Fibroblast of peridontal ligament (primary cell): ENCODE measurements around the gene PPCDC.

Experiments
- DNase-seq: peaks from one replicate; pipeline ENCODE4 v3.0.0-alpha.2; 2010; ENCODE audit errors: extremely low read depth

PPCDC gene

GRCh38 chr15:75016431-75016830 lies 7.0 kb upstream of the PPCDC start:
- no peak for DNase-seq

DNA sequence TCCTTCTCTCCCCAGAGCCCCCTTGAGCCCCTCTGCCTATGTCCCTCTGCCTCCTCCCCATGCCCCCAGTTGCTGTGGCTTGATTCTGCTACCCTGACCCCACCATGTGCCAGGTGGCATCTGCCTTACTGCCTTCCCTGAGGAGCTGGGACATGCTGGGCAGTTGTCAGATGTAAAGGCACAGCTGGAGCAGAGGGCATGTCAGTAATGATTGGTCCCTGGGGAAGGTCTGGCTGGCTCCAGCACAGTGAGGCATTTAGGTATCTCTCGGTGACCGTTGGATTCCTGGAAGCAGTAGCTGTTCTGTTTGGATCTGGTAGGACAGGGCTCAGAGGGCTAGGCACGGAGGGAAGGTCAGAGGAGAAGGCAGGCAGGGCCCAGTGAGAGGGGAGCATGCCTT lies 3.5 kb upstream of the PPCDC start:
- DNase-seq: no peak

GRCh38 chr15:75021341-75021740 lies 2.0 kb upstream of the PPCDC start:
- DNase-seq: no peak

- no peak for DNase-seq
Measured at GRCh38 chr15:75022783-75023180, 608 bp upstream of the PPCDC start.

GRCh38 chr15:75023872-75024636 lies 664 bp downstream of the PPCDC start:
- DNase-seq: peak; percentile 32

GRCh38 chr15:75025107-75025506 lies 1.7 kb downstream of the PPCDC start:
- no peak for DNase-seq

DNA sequence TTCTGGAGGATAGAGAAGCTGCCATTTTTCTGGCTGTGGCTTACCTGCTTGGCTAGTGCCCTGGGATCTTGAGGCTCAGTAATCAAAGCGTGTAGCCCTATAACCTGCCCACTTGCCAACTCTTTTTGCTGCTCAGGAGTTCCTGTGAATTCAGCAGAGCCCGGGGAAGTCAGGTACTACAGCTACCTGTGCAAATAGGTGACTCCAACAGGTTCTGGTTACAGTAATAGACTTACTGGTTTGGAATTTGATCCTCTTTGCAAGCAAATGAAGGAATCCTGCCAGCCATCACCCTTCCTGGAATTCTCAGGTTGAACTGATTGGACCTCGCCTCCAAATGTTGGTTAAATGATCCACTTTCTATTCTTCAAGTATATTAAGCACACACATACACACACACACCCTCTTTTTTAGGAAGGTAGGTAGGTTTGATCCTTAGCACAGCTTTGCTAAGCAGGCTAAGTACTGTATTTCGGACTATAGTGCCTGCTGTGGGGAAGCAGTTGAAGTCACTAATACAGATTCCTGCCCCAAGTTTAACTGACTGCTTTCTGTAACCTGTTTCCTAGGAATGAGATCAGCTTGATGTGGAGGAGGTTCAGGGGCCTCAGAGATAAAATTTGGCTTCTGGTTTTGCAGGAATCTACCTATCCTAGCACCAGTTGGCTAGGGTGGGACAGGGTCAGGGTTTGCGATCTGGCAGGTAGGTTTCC lies 2.3 kb downstream of the PPCDC start:
- DNase-seq: no peak

DNA sequence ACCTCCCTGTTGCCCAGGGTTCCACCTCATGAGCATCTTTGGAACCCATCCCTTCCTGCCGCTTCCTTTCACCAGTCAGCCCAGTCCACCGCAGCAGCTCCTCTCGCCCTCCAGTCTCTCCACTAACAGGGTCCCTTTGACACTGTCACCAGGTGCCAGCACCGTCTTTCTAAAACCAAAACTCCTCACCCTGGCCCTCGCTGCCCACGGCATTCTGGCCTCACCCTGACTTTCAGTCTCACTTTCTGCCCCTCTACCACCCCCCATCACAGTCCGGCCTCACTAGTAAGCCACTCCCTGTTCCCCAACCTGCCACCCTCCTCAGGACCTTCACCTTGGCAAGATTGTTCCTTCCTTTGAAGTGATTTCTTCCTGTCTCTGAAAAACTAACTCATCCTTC lies 4.2 kb downstream of the PPCDC start:
- DNase-seq: no peak

DNA sequence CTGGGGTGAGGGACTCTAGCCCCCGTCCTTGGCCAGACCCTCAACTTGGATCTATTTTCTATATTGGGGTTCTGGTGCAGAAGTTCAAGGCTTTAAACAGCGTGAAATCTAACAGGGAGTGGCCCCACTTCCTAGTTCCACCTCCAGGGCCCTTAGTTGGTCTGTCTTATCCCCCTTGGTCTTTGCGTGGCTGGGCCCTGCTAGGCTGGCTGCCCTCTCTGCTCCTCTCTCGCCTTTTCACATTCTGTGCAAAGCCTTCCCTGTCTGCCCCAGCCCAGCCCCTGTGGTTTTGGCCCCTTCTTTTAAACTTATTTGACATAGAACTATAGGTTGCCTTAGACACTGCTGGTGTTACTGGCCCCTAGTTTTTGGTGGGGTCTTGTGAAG lies 5.6 kb downstream of the PPCDC start:
- no peak for DNase-seq

GRCh38 chr15:75029378-75030022 lies 6.1 kb downstream of the PPCDC start:
- peak; percentile 91 for DNase-seq

DNA sequence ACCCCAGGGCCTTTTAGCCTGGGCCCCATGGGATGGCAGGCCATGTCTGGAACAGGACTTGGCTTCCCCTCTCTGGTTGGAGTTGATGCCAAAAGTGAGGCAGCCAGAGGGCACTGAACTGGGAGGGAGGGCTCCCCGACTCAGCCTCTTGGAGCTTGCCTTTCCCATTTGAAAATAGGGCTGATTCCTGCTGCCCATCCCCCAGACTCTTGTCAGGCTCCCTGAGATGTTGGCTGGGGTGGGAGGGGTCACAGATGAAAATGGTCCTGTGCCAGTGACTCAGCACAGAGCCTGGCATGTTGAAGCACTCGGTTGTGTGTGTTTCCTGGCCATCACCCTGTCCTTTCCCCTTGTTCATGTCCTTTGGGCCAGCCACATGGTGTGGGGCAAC lies 6.6 kb downstream of the PPCDC start:
- peak; percentile 46 for DNase-seq

DNA sequence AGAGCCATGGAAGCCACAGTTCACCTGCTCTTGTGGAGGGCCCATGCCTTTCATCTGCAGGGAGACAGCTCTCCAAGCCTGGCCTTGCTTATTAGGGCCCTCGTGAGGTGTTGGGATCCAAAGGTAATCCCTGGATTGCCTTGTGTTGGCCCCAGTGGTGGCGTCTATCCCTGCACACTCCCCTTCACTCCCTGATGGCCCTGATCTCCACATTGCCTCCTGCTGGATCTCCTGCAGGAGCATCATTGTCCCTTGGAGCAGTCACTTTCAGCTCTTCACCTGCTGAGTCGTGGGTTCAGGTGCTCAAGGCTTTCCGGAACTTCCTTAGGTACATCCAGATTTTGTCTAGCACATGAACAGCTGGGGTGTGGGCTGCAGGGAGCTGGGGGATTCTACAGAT lies 7.0 kb downstream of the PPCDC start:
- no peak for DNase-seq

- DNase-seq: no peak
Measured at GRCh38 chr15:75031848-75032247, 8.5 kb downstream of the PPCDC start.

DNA sequence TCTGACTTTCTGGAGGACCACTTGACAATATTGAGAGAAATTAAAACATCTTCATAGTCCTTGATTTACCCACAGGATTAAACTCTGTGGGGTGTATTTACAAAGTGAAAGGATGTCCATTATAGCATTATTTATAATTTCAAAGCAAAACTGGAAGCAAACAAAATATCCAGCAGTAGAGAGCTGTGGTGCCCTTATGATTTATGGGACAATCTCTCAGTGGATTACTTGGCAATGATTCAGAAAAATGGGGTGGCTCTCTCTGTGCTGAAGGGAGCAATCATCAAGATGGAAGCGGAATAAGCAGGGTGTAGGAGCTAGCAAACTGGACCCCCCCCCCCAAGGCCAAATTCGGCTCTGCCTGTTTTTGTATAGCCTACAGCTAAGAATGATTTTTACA lies 9.0 kb downstream of the PPCDC start:
- DNase-seq: no peak

DNA sequence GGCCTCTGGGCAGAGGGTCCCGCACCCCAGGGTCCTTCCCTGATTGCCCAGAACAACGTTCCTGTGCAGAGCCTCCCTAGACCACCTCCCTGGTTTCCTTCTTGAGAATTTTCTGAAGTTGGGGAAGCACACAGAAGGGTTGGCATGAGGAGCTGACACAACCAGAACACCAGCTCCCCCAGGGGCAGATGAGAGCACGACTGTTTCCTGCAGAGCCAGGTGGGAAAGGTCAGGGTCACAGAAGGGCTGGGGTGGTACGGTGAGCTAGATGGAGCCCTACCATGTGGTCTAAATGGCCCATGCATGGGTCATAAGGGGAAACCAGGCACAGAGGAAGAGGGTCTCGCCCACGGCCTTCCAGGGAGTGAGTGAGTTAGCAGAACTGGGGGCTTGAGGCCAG lies 10.4 kb downstream of the PPCDC start:
- no peak for DNase-seq

DNA sequence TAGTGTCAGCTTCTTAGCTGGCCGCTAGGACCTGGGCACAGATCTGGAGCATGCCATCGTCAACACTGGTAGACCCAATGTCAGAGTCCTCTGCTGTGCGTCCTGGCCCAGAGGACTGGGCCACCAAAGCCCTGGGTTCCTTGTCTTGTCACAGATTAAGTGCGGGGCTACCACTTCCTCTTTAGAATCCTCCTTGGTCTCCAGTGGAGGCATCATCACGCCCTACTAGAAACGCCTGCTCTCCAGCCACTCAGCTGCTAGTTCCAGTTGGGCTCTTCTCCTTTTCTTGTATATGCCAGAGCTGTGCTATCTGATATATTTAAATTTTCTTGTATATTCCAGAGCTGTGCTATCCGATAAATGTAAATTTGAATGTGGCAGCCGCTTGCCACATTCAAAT lies 11.2 kb downstream of the PPCDC start:
- DNase-seq: no peak

DNA sequence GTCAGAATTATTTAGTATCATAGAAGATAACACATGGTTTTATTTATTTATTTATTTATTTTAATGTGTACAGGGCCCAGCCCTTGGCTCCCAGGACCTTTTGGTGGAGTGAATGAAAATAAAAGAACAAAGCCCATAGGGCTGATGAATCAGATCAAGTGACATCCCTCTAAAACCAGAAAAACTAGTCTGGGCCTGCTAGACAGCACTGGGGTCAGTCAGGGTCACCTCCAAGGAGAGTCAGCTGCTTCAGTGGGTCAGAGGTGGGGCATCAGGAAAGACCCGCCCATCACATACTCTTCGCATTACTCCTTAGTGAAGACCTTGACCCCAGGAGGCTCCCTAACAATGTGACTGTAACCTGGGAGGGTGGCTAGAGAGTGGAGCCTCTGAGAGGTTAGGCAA lies 12.8 kb downstream of the PPCDC start:
- DNase-seq: no peak

DNA sequence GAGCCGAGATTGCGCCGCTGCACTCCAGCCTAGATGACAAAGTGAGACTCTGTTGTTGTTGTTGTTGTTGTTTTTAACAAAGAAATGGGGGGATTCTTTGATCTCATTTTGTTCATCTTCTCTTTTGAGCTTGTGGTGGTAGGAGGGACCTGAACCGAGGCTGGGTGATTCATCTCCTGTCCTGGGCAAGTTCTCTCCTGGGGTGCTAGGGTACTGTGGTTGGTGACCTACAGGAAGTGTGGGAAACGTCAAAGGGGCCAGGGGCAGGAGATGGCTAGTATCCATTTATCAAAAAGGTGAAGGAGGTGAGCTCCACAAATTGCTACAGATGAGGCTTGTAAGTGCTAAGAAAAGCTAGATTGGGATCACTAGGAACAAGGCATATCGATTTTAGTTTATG lies 14.3 kb downstream of the PPCDC start:
- DNase-seq: no peak

DNA sequence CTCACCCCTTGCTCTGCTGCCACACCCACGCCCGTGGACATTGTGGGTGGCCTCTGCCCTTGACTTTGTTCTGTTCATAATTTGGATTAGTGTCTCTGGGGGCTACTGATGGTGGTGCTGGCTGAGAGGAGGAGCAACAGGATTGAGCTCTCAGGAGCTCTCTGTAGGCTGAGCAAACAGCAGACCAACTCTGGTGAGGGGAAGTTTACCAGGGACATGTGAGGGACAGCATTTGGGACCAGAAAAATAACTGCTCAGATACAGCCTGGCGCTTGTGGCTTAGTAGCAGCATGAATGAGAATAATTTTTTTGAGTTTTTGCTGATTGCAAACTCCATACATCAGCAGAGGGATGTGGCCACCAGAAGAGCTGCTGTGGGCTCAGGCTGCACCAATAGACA lies 14.8 kb downstream of the PPCDC start:
- no peak for DNase-seq

DNA sequence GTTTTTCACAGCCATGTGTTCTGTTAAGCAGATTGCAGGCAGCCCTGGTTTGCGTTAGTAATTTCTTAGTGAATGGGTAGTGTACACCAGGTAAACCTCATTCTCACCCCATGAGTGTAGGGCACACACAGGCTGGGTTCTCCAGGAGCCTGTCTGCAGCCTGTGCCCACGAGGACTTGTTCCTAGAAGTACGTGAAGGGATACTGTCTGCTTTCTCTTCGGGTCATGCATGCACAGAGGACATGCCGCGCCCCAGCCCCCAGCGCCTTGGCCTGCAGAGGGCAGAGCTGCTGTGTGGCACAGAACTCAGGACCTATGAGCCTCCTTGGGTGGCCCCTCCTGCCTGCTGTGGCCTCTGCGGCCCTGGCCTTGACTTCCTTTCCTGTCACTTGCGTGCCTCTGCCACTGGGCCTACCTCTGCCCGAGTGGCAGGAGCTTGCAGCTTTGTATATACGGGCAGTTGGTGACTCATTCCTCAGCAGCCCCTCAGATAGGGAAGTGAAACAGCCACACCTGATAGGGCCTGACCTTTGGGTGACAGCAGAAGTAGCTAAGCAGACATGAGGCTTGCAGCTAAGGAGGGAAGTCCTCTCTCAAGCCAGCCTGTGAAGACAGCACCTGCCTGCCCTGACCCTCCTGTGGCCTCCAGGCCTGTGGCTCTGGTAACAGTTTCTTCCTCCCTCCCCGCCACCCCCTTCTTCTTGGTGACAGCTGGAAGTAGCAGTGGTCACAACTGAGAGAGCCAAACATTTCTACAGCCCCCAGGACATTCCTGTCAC lies 19.5 kb downstream of the PPCDC start:
- no peak for DNase-seq

- peak; percentile 99 for DNase-seq
Measured at GRCh38 chr15:75043509-75044257, 20.3 kb downstream of the PPCDC start.
